Fibroblast of villous mesenchyme (primary cell): ENCODE results near the gene CBLB. TPM values are rescaled to one million over a fixed set of nuclear protein-coding genes. Genes with fewer than 3 reads are reported as not detected.
A peak's percentile ranks its signal among the peaks of the same experiment; 100 is the strongest.

Source experiments
- DNase-seq: peaks from one replicate; pipeline ENCODE4 v3.0.0-alpha.2; 2010; ENCODE audit warnings: low read depth
- H3K4me3 ChIP-seq: 2 replicates; pipeline ENCODE4 v1.5.1; 2011; ENCODE audit warnings: low read depth, mild to moderate bottlenecking, low read length
- CTCF ChIP-seq: IDR thresholded peaks from 2 replicates; pipeline ENCODE4 v1.5.1; 2012; ENCODE audit warnings: low read depth, mild to moderate bottlenecking, low read length; ENCODE audit not compliant: insufficient read depth
- total RNA-seq: library from RNA; depleted of rRNA; stranded (reverse); fragments of >200 nt; gene quantifications from 2 replicates; pipeline ENCODE4 v1.2.3, GENCODE V29; 2012

CBLB gene
- total RNA-seq, 1 donor = 40.6 TPM

- TF ChIP-seq CTCF = no peak
- DNase-seq = no peak
- no peak overlapping the region for H3K4me3 ChIP-seq
Measured at GRCh38 chr3:105842449-105842848, 26.4 kb downstream of the CBLB start.

DNA sequence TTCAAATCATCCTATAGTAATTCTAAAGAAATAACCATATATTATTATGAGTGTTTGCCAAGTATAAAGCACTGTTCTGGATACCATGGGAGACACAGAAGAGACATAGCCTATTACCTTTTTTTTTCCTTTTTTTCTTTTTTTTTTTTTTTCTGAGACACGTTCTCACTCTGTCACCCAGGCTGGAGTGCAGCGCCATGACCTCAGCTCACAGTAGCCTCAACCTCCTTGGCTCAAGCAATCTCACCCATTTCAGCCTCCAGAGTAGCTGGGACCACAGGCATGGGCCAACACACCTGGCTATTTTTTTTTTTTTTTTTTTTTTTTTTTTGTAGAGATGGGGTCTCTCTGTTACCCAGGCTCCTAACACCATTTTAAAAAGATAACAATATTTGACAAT, 30.9 kb downstream of the CBLB start:
- H3K4me3 ChIP-seq = no peak overlapping the region
- DNase-seq = no peak
- no peak for TF ChIP-seq CTCF

- DNase-seq = no peak
- no peak overlapping the region for H3K4me3 ChIP-seq
- TF ChIP-seq CTCF = no peak
Measured at GRCh38 chr3:105837143-105837740, 31.6 kb downstream of the CBLB start.

DNA sequence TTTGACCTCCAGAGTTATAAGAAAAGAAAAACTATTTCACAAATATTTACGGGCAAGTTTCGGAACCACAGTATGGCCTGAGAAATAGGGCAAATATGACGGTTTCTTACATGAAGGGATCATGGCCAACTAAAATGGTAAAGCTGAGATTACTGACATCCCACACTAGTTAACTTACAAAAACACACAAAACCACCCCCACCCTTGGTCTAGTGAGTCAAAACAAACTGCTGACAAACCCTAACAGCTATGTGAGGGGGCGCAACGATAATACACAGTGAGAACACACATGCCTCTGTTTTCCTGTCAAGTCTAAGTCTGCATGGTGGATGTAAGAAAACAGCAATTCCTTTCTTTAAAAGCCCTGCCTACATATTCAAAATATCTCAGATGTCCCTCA, 32.3 kb downstream of the CBLB start:
- peak; percentile 84 for DNase-seq
- no peak overlapping the region for H3K4me3 ChIP-seq
- no peak for TF ChIP-seq CTCF

DNA sequence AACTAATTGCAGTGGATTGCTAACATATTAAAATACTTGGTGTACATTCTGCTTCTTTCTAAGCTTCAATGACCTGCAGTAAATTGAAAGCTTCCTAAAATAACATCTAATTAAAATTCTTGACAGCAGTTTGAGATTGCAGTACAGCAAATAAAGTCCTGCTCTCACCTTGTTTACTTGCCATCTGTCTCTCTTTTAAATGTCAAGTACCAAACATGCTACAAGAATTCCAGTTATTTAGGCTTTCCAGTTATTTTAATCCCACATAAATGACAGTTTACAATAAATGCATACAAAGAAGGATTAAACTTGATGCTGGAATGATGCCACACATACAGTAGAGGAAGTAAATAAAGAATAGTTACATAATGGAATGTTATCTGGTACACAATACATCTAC, 33.2 kb downstream of the CBLB start:
- peak; percentile 43 for DNase-seq
- no peak overlapping the region for H3K4me3 ChIP-seq
- no peak for TF ChIP-seq CTCF

- no peak for DNase-seq
- no peak for TF ChIP-seq CTCF
- H3K4me3 ChIP-seq = no peak overlapping the region
Measured at GRCh38 chr3:105834768-105835167, 34.0 kb downstream of the CBLB start.

- TF ChIP-seq CTCF = no peak
- DNase-seq = no peak
- H3K4me3 ChIP-seq = no peak overlapping the region
Measured at GRCh38 chr3:105832644-105833043, 36.2 kb downstream of the CBLB start.
